Measurements from ENCODE around the gene ABI2.
"Not testable (repeated sequence)": the region's sequence is repeated elsewhere in the genome, so short reads cannot be mapped to it uniquely, and the experiment has no call there.

The ABI2 gene

DNA sequence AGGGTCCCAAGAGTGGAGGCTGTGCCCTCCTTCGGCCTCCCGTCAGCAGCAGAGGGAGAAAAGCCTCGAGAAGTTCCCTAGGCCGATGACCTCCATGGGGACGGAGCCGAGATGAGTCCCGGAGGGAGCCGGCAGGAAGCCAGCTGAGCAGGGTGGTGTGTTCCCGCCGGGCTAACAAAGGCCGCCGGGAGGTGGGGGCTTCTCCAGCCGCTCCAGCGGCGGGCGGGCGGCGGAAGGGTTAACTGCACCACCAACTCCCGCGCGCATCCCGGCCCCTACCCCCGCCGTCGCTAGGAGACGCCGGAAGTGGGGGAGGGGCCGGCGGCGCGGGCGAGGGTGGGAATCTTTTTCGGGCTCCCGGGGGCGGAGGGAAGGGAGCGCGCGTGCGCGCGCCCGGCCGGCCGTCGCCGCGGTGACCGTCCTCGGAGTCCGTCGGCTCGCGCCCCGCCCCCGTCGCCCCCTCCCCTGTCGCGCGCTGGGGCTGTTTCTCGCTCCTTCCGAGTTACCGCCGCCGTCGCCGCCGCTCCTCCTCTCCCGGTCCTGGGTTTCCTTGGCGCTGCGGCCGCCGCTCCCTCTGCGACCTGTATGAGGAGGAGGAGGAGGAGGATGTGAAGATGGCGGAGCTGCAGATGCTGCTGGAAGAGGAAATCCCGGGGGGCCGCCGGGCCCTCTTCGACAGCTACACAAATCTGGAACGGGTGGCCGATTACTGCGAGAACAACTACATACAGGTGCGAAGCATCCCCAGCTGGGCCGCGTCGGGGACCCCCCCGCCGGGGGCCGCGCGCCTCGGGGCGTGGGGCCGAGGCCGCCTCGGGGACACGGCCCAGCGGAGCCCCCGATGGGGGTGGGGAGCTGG, at the start of gene ABI2:
Gene ABI2, plus strand, starts transcription at position 494 of the 859 bp plus-strand sequence. Its CDS starts 121 bp downstream, at position 615.
- DNase-seq: peak; percentile 85

DNA sequence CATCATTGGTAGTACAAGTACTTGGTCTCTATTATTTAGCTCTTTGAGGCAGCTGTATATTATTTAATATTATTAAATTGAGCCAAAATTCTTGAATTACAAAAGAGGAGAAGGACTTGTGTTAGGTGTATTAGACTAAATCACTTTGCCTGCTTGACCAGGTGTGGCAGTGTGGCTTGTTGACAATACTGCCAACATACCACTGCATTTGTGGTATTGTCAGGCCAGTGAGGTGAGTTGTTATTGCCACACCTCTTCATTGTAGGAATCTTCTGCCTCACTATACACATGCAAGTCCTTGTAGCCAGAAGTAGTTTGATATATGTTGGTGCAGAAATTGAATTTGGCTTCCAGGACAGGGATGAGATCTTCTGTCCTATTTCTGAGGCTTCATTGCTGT, 48.9 kb upstream of the ABI2 start:
- no peak for DNase-seq

DNA sequence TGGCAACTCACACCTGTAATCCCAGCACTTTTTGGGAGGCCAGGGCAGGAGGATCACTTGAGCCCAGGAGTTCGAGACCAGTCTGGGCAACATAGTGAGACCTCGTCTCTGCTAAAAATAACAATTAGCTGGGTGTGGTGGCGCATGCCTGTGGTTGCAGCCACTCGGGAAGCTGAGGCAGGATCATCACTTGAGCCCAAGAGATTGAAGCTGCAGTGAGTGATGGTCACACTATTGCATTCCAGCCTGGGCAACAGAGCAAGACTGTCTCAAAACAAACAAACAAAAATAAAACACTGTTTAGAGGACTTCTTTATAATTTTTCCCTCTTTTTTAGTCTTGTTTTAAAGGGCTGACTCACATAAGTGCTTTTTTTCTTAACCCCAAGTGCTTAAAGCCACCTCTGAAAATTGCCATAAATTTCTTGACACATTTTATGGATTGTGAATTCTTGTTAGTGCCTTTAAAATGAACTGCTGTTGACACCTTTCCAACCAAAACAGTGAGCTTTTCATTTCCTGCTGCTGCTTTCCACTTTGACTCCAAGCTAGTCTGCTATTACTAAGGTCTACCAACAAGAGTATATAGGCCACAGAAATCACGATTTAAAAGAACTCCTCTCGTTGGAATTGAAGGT, 47.6 kb upstream of the ABI2 start:
- peak; percentile 58 for DNase-seq

DNA sequence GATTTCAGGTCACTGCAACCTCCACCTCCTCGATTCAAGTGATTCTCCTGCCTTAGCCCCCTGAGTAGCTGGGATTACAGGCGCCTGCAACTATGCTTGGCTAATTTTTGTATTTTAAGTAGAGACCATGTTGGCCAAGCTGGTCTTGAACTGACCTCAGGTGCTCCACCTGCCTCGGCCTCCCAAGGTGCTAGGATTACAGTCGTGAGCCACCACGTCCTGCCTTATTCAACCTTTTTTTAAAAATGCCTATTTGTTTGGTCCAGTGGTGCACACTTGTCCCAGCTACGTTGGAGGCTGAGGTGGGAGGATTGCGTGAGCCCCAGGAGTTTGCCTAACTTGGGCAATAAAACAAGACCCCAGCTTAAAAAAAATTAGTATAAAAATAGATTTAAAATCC, 46.1 kb upstream of the ABI2 start:
- DNase-seq: no peak

DNA sequence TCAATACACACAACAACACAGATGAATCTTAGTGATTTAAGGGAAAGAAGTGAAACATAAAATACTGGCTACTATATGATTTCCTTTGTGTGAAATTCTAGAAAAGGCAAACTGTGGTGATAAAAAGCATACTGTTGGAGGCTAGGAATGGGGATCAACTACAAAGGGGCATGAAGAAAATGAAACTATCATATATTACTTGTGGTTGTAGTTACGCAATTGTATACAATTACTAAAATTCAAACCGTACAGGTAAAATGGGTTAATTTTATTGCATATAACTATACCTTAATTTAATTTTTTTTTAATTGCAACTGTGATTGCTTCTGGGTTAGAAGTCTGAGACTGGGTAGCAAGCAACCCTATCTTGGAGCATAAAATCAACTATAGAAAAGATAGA, 41.7 kb upstream of the ABI2 start:
- no peak for DNase-seq

DNA sequence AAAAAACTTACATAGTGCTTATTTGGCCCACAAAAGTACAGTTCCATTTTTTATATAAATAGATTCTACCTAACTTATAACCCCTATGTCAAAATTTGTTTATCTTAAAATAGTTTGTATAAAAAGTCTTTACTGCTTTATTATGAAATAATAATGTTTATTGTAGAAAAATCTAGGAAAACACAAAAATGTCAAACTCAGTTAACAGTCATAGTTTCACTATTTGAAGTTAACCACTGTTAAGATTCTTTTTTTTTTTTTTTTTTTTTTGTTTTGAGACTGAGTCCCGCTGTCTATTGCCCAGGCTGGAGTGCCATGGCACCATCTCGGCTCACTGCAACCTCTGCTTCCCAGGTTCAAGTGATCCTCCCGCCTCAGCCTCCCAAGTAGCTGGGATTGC, 26.5 kb upstream of the ABI2 start:
- DNase-seq: no peak

DNA sequence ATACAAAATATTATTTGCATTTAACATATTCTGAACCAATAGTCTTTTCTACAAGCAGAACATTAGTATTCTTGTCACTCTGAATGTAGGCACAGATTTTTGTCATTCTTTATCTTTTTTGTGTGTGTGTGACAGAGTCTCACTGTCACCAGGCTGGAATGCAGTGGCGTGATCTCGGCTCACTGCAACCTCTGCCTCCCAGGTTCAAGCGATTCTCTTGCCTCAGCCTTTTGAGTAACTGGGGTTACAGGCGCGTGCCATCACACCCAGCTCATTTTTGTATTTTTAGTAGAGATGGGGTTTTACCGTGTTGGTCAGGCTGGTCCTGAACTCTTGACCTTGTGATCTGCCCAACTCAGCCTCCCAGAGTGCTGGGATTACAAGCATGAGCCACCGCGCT, 25.6 kb upstream of the ABI2 start:
- not testable (repeated sequence) for DNase-seq

DNA sequence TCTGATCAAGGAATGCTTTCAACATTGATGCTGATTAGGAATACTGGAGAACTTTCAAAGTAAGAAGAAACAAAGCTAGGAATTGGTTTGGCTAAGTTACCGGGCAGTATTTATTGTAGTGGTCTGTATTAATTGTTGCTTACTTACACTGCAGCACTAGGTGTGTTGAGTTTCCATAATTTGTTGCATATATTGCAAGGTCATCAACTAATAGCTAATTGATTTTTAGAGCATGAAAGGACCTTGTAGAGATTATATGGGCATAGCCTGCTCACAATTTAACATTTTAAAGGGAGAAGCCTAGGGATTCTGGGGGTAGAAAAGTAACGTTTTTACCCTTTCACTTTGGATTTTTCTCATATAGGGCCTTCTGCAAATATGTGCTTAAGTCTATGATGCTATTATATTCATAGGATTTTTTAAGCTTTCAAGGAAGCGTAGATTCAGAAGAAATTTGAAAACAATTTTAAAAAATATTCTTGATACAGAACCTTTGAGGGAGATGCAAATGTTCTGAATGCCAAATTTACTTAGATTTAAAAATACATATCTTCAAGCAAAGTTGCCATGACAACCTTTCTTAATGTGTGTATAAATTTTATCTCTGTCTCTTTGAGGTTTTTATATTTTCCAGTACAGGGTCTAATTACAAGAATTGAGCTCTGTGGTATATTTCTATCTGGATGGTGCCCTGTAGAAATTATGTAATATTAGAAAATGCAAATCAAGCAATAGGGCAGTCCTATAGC, 17.3 kb upstream of the ABI2 start:
- DNase-seq: no peak

DNA sequence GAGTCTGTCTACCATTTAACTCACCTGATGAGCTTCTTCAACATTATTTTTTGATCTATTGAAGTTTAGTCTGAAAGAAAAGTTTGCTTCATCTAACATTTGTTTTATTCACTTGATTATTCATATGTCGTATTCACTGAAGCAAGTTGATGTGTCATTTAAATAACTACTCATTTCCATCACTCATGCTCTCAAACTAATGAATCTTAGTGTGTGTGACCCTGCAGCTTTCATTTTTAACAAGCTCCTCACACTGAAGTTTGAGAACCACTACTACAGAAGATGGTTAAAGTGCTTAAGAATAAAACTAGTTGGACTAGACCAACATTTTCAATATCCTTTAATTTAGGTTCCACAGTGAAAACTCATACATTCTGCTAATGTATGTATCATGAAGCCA, 1.8 kb upstream of the ABI2 start:
- DNase-seq: no peak

DNA sequence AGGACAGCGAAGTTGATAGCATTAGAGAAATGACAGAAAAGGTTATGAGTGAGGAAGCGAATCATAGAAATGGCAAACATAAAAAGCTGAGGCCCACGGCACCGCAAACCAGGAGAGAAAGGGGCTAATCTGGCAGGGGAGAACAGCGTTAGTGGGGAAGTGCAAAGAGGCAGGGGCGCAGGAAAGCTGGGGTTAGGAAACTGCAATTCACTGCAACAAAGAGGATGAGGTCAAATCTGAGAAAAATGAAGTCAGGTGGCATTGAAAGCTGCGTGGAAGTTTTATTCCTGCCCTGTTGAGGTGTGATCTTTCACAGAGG, 653 bp upstream of the ABI2 start:
- DNase-seq: no peak

DNA sequence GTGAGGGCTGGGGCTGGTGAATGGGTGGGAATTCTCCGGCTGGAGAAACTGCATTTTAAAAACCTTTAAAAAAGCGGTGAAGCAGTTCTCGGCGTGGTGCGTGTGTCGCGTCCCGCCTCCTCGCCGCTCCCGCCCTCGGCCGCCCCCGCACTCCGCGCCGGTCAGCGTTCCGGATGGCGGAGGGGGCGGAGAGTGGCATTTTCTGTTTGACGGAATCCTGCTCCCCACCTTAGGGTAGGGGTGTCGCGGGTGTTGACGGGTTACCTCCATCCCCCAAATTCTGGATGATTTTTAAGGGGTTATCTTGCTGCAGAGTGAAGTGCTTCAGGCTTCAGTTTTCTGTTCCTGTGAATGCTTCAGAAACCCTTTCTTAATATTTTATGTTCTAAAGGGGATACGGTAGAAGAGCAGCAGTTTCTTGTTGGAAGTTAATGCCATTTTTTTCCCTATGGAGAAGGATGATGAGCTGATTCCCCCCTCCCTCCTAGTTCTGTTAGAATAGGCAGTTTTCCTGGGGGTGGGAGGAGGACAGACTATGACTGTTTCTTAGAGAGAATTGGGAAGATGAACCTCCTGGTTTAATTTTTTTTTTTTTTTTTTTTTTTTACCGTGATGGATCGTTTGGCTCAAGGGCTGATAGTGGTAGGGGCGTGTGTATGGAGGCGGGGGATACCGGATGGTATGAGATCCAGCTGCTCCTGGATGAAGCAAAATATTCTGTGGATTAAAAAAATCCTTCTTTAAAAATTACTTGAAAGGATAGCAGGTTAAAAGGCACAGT, 756 bp downstream of the ABI2 start:
- peak; percentile 17 for DNase-seq

DNA sequence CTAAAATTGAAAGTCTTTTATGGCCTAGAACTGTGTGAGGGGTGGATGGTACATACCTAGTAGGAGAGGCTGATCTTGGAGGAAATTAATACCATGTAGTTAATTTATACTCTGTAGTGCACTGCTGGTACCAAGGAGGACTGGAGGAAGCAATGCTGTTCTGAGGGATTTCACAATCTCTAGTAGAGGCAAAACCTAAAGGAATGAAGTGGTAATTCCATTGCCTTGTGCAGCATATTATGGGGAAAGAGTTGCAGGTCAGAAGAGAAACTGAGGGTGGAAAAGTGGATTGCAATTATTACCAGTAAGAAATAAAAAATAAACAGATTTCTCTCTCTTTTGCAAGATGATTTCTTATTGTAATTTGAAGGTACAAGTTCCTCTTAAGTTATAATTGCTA, 2.2 kb downstream of the ABI2 start:
- DNase-seq: peak; percentile 45

DNA sequence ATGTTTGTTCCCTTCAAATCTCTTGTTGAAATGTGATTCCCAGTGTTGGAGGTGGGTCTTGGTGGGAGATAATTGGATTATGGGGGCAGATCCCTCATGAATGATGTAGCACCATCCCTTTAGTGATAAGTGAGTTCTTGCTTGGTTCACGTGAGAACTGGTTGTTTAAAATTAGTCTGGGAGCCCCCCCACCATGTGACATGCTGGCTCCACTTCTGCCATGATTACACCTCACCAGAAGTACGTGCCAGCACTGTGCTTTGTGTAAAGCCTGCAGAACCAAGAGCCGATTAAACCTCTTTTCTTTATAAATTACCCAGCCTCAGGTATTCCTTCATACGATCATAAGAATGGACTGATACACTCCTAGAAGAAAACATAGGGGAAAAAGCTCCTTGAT, 10.1 kb downstream of the ABI2 start:
- no peak for DNase-seq

DNA sequence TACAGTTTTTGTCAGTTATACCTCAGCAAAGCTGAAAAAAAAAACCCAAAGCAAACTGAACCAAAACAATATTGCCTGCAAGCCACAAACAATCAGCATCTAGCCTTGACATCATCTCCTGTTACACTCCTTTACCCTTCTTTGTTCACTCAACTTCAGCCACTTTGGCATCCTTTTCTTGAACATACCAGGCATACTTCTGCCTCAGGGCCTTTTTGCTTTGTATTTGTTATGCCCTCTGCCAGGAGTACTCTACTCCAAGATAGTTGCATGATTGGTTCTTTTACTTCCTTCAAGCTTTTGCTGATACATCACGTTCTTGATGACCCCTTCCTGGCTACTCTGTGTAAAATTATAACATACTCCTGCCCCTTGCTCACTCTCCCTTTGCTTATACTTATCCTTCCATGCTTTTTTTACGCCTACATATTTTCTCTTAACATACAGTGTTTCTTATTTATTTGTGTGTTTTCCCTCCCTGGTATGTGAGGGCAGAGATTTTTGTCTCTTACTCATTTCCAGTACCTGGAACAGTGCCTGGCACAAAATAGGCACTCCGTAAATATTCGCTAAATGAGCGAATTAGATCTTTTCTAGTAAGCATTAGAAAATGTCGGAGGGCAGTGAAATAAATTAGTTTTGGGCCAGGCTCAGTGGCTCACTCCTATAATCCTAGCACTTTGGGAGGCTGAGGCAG, 12.7 kb downstream of the ABI2 start:
- DNase-seq: peak; percentile 63

DNA sequence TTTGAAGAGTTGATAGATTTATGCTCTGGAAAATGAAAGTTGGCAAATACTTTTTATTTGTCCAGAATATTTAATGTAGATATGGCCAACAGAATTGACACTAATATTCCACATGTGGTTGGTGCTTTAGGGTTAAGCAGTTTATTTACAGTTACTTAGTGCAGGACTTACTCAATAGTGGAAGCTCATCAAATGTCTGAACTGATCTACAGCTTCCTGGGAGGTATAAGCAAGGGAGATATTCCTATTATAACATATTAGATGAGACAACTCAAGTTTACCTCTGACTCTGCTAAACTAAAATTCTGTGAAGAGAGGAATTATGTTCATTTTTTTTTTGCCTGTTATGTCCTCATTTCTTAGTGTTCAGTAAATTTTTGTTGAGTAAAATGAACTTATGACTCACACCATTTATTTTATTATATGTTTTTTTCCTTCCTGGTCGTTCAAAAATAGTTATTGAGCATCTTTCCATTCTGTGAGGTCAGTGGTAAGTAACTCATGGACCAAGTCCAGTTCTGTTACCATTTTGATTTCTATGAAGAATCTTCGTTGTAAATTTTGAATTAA, 13.6 kb downstream of the ABI2 start:
- DNase-seq: no peak

DNA sequence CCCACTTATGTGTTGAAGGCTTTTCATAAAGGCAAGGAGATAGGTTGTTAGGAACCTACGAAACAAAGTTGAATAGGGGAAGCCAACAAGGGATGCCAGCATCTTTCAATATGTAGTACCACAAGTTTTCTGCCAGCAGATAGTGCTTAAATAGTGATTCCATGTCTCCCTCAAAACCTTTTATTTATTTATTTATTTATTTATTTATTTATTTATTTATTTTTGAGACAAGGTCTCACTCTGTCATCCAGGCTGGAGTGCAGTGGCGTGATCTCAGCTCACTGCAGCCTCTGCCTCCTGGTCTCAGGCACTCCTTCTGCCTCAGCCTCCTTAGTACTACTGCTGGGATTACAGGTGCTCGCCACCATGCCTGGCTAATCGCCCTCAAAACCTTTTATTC, 14.2 kb downstream of the ABI2 start:
- DNase-seq: not testable (repeated sequence)

DNA sequence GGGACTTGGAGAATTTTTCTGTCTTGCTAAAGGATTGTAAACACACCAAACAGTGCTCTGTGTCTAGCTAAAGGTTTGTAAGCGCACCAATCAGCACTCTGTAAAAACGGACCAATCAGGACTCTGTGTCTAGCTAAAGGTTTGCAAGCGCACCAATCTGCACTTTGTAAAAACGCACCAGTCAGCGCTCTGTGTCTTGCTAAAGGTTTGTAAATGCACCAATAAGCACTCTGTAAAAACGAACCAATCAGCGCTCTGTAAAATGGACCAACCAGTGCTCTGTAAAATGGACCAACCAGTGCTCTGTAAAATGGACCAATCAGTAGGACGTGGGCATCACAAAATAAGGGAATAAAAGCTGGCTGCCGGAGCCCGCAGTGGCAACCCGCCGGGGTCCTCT, 16.5 kb downstream of the ABI2 start:
- no peak for DNase-seq

DNA sequence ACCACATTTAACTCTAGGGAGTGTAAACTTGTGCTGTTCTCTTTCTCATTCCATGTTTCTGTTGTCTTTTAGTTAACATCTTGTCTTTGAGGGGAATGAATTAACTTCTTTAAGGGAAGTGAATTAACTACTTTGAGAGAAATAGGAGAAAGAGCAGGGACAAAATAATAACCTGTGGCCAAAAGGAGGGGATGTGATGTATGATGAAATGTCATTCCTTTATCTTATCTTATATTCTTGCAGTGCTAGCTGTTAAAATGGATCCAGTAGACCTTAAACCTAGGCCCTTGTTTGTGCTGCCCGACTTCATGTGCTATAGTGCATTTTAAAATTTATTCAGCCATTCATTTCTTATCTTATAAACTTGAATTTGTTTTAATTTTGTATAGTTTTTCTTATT, 18.4 kb downstream of the ABI2 start:
- no peak for DNase-seq

DNA sequence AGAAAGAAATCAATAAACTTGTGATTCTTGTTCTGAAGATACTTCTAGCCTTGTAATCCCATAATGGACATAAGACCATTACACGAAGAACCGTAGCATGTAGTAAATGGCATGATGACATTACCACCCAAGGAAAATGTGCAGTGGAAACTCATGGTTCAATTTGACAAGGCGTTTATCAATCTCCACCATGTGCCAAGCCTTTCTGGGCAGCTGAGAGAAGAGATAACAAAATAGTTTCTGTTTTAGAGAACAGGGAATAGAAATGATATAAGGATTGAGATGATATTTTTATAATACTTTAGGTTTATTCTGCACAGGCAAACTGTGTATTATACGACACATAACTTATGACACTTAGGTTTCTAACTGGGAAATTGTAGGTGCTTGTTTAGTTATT, 19.2 kb downstream of the ABI2 start:
- no peak for DNase-seq

DNA sequence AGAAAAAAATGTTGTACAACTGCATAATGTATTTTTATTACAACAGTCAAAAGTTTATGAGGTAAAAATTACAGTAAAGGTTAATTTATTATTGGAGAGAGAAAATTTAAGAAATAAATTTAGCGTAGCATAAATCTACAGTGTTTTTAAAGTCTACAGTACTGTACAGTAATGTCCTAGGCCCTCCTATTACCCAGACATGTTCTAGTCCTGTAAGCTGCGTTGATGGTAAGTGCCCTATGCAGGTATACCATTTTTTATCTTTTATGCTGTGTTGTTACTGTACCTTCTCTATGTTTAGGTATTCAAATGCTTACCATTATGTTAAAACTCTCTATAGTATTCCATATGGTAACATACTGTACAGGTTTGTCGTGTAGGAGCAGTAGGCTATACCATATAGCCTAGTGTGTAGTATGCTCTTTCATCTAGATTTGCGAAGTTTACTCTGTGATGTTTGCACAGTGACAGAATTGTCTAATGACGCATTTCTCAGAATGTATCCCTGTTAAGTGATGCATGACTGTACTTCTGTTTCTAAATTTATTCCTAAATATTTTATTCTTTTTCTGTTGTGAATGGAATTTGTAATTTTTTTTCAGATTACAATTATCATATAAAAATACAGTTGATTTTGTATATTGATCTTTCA, 24.5 kb downstream of the ABI2 start:
- DNase-seq: no peak

DNA sequence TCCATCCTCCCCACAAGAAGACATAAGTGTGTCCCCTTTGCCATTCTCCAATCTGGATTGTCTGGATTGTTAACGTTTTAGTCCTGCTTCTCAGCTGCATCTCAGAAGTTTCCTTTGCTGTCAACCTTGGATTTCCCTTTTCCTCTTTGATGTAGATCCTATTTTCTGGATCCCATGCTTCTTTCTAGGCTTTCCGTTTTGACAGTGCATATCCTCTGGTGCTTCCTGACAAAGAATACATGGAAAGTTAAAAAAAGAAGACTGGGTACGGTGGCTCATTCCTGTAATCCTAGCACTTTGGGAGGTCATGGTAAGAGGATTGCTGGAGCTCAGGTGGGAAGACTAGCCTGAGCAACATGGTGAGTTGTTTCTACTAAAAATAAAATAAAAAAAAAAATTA, 26.8 kb downstream of the ABI2 start:
- DNase-seq: no peak

DNA sequence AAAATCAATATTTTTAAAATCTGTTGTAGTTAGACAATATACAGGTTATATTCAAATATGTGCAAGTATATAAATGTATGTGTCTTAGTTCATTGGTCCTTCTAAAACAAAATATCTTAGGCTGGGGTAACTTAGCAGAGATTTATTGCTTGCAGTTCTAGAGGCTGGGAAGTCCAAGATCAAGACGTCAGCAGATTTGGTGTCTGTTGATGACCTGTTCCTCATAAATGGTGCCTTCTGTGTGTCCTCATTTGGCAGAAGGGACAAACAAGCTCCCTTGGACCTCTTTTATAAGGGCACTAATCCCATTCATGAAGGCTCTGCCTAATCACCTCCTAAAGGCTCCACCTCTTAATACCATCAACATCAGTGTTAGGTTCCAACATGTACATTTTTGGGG, 31.3 kb downstream of the ABI2 start:
- no peak for DNase-seq

Measured in fibroblast of upper back skin (primary cell).